ENCODE data around the gene PTF1A.

- TF ChIP-seq, protein P1, sequence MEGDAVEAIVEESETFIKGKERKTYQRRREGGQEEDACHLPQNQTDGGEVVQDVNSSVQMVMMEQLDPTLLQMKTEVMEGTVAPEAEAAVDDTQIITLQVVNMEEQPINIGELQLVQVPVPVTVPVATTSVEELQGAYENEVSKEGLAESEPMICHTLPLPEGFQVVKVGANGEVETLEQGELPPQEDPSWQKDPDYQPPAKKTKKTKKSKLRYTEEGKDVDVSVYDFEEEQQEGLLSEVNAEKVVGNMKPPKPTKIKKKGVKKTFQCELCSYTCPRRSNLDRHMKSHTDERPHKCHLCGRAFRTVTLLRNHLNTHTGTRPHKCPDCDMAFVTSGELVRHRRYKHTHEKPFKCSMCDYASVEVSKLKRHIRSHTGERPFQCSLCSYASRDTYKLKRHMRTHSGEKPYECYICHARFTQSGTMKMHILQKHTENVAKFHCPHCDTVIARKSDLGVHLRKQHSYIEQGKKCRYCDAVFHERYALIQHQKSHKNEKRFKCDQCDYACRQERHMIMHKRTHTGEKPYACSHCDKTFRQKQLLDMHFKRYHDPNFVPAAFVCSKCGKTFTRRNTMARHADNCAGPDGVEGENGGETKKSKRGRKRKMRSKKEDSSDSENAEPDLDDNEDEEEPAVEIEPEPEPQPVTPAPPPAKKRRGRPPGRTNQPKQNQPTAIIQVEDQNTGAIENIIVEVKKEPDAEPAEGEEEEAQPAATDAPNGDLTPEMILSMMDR (IDR thresholded peaks at IDR 0.05; ENCODE audit: insufficient read depth, low read length, poor library complexity, severe bottlenecking), result no peak
- no peak for TF ChIP-seq EZH2phosphoT487 (conservative IDR thresholded peaks at IDR 0.05; ENCODE audit: low read length)
Observed at GRCh38 chr10:23150091-23150490, 42.0 kb upstream of the PTF1A start.

Measured in SU-DHL-6 (cell line).